ENCODE results near the gene PSMB1. TPM values are rescaled to one million over a fixed set of nuclear protein-coding genes. Genes with fewer than 3 reads are reported as not detected.

PSMB1 gene
- total RNA-seq, result 267 and 297 TPM in 2 replicates

GRCh38 chr6:170552765-170553533 lies at the start of gene PSMB1:
Gene PSMB1 (minus strand): TSS chr6:170553307. CDS start chr6:170553242, 65 bp downstream.
- Histone ChIP-seq H3K27me3 (ENCODE audit: control insufficient read depth, insufficient read depth, low read length) (no peaks in the 10 kb centered on the region), H3K4me3 (ENCODE audit: low read depth, low read length) (peak within 1 kb of the TSS; percentile 100), H3K36me3 (ENCODE audit: control insufficient read depth, insufficient read depth, low read length) (peaks cover 1% of the 10 kb centered on the region)
- DNase-seq (ENCODE audit: low read depth), result peak; percentile 81
- no peak for TF ChIP-seq CTCF (IDR thresholded peaks at IDR 0.05; ENCODE audit: insufficient read depth, low read length, poor library complexity, severe bottlenecking)

GRCh38 chr6:170597278-170597677 lies 44.2 kb upstream of the PSMB1 start:
- no peaks in the 10 kb centered on the region for H3K36me3 ChIP-seq (ENCODE audit: control insufficient read depth, insufficient read depth, low read length)
- H3K4me3 ChIP-seq (ENCODE audit: low read depth, low read length), result no peak overlapping the region
- no peak for TF ChIP-seq CTCF (IDR thresholded peaks at IDR 0.05; ENCODE audit: insufficient read depth, low read length, poor library complexity, severe bottlenecking)
- no peaks in the 10 kb centered on the region for H3K27me3 ChIP-seq (ENCODE audit: control insufficient read depth, insufficient read depth, low read length)
- DNase-seq (ENCODE audit: low read depth), result no peak

- H3K36me3 ChIP-seq (ENCODE audit: control insufficient read depth, insufficient read depth, low read length), result no peaks in the 10 kb centered on the region
- TF ChIP-seq CTCF (IDR thresholded peaks at IDR 0.05; ENCODE audit: insufficient read depth, low read length, poor library complexity, severe bottlenecking), result no peak
- no peaks in the 10 kb centered on the region for H3K27me3 ChIP-seq (ENCODE audit: control insufficient read depth, insufficient read depth, low read length)
- H3K4me3 ChIP-seq (ENCODE audit: low read depth, low read length), result no peak overlapping the region
- DNase-seq (ENCODE audit: low read depth), result no peak
Measured at GRCh38 chr6:170596426-170596825, 43.3 kb upstream of the PSMB1 start.

GRCh38 chr6:170590725-170591124 lies 37.6 kb upstream of the PSMB1 start:
- no peak for DNase-seq (ENCODE audit: low read depth)
- H3K36me3 ChIP-seq (ENCODE audit: control insufficient read depth, insufficient read depth, low read length), result no peaks in the 10 kb centered on the region
- no peak for TF ChIP-seq CTCF (IDR thresholded peaks at IDR 0.05; ENCODE audit: insufficient read depth, low read length, poor library complexity, severe bottlenecking)

GRCh38 chr6:170584954-170585498 lies 31.9 kb upstream of the PSMB1 start:
- peak overlapping the region; percentile 84 for H3K4me3 ChIP-seq (ENCODE audit: low read depth, low read length)
- no peaks in the 10 kb centered on the region for H3K36me3 ChIP-seq (ENCODE audit: control insufficient read depth, insufficient read depth, low read length)
- no peak for TF ChIP-seq CTCF (IDR thresholded peaks at IDR 0.05; ENCODE audit: insufficient read depth, low read length, poor library complexity, severe bottlenecking)
- H3K27me3 ChIP-seq (ENCODE audit: control insufficient read depth, insufficient read depth, low read length), result no peaks in the 10 kb centered on the region
- DNase-seq (ENCODE audit: low read depth), result no peak

More at GRCh38 chr6:170590725-170591124, 37.6 kb upstream of the PSMB1 start:
- Histone ChIP-seq H3K27me3 (ENCODE audit: control insufficient read depth, insufficient read depth, low read length) (no peaks in the 10 kb centered on the region), H3K4me3 (ENCODE audit: low read depth, low read length) (no peak overlapping the region)

All from kidney epithelial cell (primary cell).